ENCODE results near the gene SDR42E1.

GRCh38 chr16:82059161-82059982 lies 48.1 kb upstream of the SDR42E1 start:
- TF ChIP-seq, protein P1, sequence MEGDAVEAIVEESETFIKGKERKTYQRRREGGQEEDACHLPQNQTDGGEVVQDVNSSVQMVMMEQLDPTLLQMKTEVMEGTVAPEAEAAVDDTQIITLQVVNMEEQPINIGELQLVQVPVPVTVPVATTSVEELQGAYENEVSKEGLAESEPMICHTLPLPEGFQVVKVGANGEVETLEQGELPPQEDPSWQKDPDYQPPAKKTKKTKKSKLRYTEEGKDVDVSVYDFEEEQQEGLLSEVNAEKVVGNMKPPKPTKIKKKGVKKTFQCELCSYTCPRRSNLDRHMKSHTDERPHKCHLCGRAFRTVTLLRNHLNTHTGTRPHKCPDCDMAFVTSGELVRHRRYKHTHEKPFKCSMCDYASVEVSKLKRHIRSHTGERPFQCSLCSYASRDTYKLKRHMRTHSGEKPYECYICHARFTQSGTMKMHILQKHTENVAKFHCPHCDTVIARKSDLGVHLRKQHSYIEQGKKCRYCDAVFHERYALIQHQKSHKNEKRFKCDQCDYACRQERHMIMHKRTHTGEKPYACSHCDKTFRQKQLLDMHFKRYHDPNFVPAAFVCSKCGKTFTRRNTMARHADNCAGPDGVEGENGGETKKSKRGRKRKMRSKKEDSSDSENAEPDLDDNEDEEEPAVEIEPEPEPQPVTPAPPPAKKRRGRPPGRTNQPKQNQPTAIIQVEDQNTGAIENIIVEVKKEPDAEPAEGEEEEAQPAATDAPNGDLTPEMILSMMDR (IDR thresholded peaks at IDR 0.05; ENCODE audit: extremely low read depth in 1 of 2, insufficient read depth in 1 of 2, low read depth in 1 of 2, low read length in 2 of 2), result no peak
- no peak for TF ChIP-seq MYC (IDR thresholded peaks at IDR 0.05; ENCODE audit: low read depth, low read length)
- TF ChIP-seq, protein P2, sequence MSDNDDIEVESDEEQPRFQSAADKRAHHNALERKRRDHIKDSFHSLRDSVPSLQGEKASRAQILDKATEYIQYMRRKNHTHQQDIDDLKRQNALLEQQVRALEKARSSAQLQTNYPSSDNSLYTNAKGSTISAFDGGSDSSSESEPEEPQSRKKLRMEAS (IDR thresholded peaks at IDR 0.05; ENCODE audit: insufficient read depth, insufficient read length), result no peak
- no peak for TF ChIP-seq JUN (IDR thresholded peaks at IDR 0.05; ENCODE audit: borderline replicate concordance, insufficient read depth, insufficient read length, low read depth)
